HepG2 (cell line): Measurements from ENCODE around the gene C2orf42. TPM values are rescaled to one million over a fixed set of nuclear protein-coding genes. Genes with fewer than 3 reads are reported as not detected.

Experiments used
- ATAD3A ChIP-seq: sonication (generic); formaldehyde crosslinking; IDR thresholded peaks from 2 replicates; pipeline ENCODE4 v1.4.0; 2020; ENCODE audit warnings: missing genetic modification reagents
- CHD4 ChIP-seq: fragments of 200-600 bp; sonication (generic); IDR thresholded peaks from 2 replicates; pipeline ENCODE4 v1.7.0; 2017; ENCODE audit warnings: mild to moderate bottlenecking, low read length, borderline replicate concordance
- CREB1 ChIP-seq, 2 experiments: fragments of 450-650 bp in 1 of 2; IDR thresholded peaks; 2 replicates each; pipeline ENCODE4 v1.6.1; 2016 to 2017; ENCODE audit warnings: control low read depth in 1 of 2, mild to moderate bottlenecking in 1 of 2, missing compliant biosample characterization in 1 of 2, missing genetic modification characterization in 1 of 2
- ESRRA ChIP-seq: sonication (generic); formaldehyde crosslinking; IDR thresholded peaks from 2 replicates; pipeline ENCODE4 v1.5.1; 2020; ENCODE audit warnings: mild to moderate bottlenecking, low read depth, missing genetic modification reagents
- HDAC1 ChIP-seq: sonication (generic); formaldehyde crosslinking; IDR thresholded peaks from 2 replicates; pipeline ENCODE4 v1.5.1; 2020; ENCODE audit warnings: mild to moderate bottlenecking, missing genetic modification reagents
- LCORL ChIP-seq, 2 experiments: fragments of 450-650 bp in 1 of 2; sonication (generic) in 1 of 2; formaldehyde crosslinking in 1 of 2; IDR thresholded peaks; 2 replicates each; pipeline versions ENCODE4 v1.5.0 to v1.6.1; 2017 to 2020; ENCODE audit warnings: antibody characterized with exemption in 1 of 2, missing genetic modification reagents in 1 of 2
- NCOA2 ChIP-seq: sonication (generic); formaldehyde crosslinking; IDR thresholded peaks from 2 replicates; pipeline ENCODE4 v1.8.0; 2022; ENCODE audit warnings: inconsistent platforms
- RARA ChIP-seq: IDR thresholded peaks from 2 replicates; pipeline ENCODE4 v1.6.1; 2016; ENCODE audit warnings: missing genetic modification reagents, missing compliant biosample characterization
- XRCC5 ChIP-seq: fragments of 200-400 bp; formaldehyde crosslinking; optimal IDR thresholded peaks from 2 replicates; pipeline ENCODE3; 2017; ENCODE audit warnings: mild to moderate bottlenecking, low read length
- ZNF331 ChIP-seq: sonication (generic); formaldehyde crosslinking; IDR thresholded peaks from 2 replicates; pipeline ENCODE4 v1.4.0; 2020; ENCODE audit warnings: missing genetic modification reagents
- ZNF709 ChIP-seq: sonication (generic); formaldehyde crosslinking; IDR thresholded peaks from 2 replicates; pipeline ENCODE4 v1.5.0; 2020; ENCODE audit warnings: mild to moderate bottlenecking, missing genetic modification reagents
- polyA plus RNA-seq, 8 experiments: library from polyadenylated mRNA; depleted of rRNA in 3 of 8; stranded (reverse) in 7 of 8; unstranded in 1 of 8; fragments of >200 nt; fragmentation: Illumina TruSeq in 4 of 8; extraction: Trizol in 4 of 8; gene quantifications; 2 replicates each; pipeline versions ENCODE4 v1.2.1 to v1.2.3, GENCODE V29; 2011 to 2016; ENCODE audit warnings: low read depth in 4 of 8, missing spikeins in 1 of 8, mixed read lengths in 1 of 8; ENCODE audit not compliant: insufficient read depth in 1 of 8
- total RNA-seq, 5 experiments: library from RNA; depleted of rRNA; stranded (reverse); fragments of >200 nt; fragmentation: Illumina TruSeq; extraction: Trizol; gene quantifications; 2 replicates each; pipeline ENCODE4 v1.2.3, GENCODE V29; 2016; ENCODE audit warnings: low read depth in 1 of 5
- TF ChIP-seq, protein P1 (sequence below): sonication (generic); formaldehyde crosslinking; IDR thresholded peaks from 2 replicates; pipeline ENCODE4 v1.4.0; 2020; ENCODE audit warnings: missing genetic modification reagents, borderline replicate concordance
- TF ChIP-seq, protein P2 (sequence below): sonication (generic); formaldehyde crosslinking; conservative IDR thresholded peaks from 2 replicates; pipeline ENCODE4 v1.4.0; 2020; ENCODE audit warnings: missing genetic modification reagents
- TF ChIP-seq, protein P3 (sequence below): sonication (generic); formaldehyde crosslinking; IDR thresholded peaks from 2 replicates; pipeline ENCODE4 v1.4.0; 2020; ENCODE audit warnings: missing genetic modification reagents, borderline replicate concordance
- TF ChIP-seq, protein P4 (sequence below): IDR thresholded peaks from 2 replicates; pipeline ENCODE4 v1.4.0; 2020; ENCODE audit warnings: mild to moderate bottlenecking, missing genetic modification reagents
- TF ChIP-seq, protein P5 (sequence below): IDR thresholded peaks from 2 replicates; pipeline ENCODE4 v1.6.1; 2016

C2orf42 gene
- total and polyA plus RNA-seq, 2 of the 13 experiments (the other 11 are each of a cell fraction or from before 2014, with no cell fraction given) = 9.3 to 9.9 TPM

DNA sequence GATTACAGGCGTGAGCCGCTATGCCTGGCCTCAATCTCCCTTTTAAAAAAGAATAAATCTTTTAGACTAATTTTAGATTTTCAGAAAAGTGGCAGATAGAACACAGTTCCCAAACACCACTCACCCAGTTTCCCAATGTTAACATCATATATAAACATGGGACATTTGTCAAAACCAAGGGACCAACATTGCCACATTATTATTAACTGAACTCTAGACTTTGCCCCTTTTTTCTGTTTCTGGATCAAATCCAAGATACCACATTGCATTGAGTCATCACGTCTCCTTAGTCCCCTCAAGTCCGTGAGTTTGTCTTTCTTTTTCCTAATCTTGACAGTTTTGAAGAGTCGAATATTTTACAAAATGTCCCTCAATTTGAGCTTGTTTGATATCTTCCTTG, 2.4 kb downstream of the C2orf42 start (continued):
- TF ChIP-seq, protein P1, sequence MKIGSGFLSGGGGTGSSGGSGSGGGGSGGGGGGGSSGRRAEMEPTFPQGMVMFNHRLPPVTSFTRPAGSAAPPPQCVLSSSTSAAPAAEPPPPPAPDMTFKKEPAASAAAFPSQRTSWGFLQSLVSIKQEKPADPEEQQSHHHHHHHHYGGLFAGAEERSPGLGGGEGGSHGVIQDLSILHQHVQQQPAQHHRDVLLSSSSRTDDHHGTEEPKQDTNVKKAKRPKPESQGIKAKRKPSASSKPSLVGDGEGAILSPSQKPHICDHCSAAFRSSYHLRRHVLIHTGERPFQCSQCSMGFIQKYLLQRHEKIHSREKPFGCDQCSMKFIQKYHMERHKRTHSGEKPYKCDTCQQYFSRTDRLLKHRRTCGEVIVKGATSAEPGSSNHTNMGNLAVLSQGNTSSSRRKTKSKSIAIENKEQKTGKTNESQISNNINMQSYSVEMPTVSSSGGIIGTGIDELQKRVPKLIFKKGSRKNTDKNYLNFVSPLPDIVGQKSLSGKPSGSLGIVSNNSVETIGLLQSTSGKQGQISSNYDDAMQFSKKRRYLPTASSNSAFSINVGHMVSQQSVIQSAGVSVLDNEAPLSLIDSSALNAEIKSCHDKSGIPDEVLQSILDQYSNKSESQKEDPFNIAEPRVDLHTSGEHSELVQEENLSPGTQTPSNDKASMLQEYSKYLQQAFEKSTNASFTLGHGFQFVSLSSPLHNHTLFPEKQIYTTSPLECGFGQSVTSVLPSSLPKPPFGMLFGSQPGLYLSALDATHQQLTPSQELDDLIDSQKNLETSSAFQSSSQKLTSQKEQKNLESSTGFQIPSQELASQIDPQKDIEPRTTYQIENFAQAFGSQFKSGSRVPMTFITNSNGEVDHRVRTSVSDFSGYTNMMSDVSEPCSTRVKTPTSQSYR (CRISPR knock-in tag) = peak; percentile 41; the same call in 1 of the 2 replicates
- TF ChIP-seq CREB1 (IDR thresholded peaks at IDR 0.05) (no peak), CREB1 (CRISPR knock-in tag; IDR thresholded peaks at IDR 0.05) (peak; percentile 67), RARA (peak; percentile 63), LCORL (IDR thresholded peaks at IDR 0.05) (peak; percentile 80), LCORL (CRISPR knock-in tag; IDR thresholded peaks at IDR 0.05) (peak; percentile 78), NCOA2 (CRISPR knock-in tag) (peak; percentile 78), ZNF331 (CRISPR knock-in tag) (peak; percentile 56; the same call in 1 of the 2 replicates), ATAD3A (CRISPR knock-in tag) (no peak), CHD4 (0 out of 2 replicates have a peak, but pooled peaks have one; percentile 48), HDAC1 (CRISPR knock-in tag) (peak; percentile 71), ESRRA (CRISPR knock-in tag) (0 out of 2 replicates have a peak, but pooled peaks have one; percentile 28), XRCC5 (no peak), ZNF709 (no peak)
- TF ChIP-seq, protein P2, sequence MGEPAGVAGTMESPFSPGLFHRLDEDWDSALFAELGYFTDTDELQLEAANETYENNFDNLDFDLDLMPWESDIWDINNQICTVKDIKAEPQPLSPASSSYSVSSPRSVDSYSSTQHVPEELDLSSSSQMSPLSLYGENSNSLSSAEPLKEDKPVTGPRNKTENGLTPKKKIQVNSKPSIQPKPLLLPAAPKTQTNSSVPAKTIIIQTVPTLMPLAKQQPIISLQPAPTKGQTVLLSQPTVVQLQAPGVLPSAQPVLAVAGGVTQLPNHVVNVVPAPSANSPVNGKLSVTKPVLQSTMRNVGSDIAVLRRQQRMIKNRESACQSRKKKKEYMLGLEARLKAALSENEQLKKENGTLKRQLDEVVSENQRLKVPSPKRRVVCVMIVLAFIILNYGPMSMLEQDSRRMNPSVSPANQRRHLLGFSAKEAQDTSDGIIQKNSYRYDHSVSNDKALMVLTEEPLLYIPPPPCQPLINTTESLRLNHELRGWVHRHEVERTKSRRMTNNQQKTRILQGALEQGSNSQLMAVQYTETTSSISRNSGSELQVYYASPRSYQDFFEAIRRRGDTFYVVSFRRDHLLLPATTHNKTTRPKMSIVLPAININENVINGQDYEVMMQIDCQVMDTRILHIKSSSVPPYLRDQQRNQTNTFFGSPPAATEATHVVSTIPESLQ (CRISPR knock-in tag) = no peak
- TF ChIP-seq, protein P3, sequence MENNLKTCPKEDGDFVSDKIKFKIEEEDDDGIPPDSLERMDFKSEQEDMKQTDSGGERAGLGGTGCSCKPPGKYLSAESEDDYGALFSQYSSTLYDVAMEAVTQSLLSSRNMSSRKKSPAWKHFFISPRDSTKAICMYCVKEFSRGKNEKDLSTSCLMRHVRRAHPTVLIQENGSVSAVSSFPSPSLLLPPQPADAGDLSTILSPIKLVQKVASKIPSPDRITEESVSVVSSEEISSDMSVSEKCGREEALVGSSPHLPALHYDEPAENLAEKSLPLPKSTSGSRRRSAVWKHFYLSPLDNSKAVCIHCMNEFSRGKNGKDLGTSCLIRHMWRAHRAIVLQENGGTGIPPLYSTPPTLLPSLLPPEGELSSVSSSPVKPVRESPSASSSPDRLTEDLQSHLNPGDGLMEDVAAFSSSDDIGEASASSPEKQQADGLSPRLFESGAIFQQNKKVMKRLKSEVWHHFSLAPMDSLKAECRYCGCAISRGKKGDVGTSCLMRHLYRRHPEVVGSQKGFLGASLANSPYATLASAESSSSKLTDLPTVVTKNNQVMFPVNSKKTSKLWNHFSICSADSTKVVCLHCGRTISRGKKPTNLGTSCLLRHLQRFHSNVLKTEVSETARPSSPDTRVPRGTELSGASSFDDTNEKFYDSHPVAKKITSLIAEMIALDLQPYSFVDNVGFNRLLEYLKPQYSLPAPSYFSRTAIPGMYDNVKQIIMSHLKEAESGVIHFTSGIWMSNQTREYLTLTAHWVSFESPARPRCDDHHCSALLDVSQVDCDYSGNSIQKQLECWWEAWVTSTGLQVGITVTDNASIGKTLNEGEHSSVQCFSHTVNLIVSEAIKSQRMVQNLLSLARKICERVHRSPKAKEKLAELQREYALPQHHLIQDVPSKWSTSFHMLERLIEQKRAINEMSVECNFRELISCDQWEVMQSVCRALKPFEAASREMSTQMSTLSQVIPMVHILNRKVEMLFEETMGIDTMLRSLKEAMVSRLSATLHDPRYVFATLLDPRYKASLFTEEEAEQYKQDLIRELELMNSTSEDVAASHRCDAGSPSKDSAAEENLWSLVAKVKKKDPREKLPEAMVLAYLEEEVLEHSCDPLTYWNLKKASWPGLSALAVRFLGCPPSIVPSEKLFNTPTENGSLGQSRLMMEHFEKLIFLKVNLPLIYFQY (CRISPR knock-in tag) = no peak
- TF ChIP-seq, protein P4, sequence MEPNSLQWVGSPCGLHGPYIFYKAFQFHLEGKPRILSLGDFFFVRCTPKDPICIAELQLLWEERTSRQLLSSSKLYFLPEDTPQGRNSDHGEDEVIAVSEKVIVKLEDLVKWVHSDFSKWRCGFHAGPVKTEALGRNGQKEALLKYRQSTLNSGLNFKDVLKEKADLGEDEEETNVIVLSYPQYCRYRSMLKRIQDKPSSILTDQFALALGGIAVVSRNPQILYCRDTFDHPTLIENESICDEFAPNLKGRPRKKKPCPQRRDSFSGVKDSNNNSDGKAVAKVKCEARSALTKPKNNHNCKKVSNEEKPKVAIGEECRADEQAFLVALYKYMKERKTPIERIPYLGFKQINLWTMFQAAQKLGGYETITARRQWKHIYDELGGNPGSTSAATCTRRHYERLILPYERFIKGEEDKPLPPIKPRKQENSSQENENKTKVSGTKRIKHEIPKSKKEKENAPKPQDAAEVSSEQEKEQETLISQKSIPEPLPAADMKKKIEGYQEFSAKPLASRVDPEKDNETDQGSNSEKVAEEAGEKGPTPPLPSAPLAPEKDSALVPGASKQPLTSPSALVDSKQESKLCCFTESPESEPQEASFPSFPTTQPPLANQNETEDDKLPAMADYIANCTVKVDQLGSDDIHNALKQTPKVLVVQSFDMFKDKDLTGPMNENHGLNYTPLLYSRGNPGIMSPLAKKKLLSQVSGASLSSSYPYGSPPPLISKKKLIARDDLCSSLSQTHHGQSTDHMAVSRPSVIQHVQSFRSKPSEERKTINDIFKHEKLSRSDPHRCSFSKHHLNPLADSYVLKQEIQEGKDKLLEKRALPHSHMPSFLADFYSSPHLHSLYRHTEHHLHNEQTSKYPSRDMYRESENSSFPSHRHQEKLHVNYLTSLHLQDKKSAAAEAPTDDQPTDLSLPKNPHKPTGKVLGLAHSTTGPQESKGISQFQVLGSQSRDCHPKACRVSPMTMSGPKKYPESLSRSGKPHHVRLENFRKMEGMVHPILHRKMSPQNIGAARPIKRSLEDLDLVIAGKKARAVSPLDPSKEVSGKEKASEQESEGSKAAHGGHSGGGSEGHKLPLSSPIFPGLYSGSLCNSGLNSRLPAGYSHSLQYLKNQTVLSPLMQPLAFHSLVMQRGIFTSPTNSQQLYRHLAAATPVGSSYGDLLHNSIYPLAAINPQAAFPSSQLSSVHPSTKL (CRISPR knock-in tag) = peak; percentile 94
- TF ChIP-seq, protein P5, sequence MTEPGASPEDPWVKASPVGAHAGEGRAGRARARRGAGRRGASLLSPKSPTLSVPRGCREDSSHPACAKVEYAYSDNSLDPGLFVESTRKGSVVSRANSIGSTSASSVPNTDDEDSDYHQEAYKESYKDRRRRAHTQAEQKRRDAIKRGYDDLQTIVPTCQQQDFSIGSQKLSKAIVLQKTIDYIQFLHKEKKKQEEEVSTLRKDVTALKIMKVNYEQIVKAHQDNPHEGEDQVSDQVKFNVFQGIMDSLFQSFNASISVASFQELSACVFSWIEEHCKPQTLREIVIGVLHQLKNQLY (CRISPR knock-in tag) = peak; percentile 51; the same call in 1 of the 2 replicates
